ENCODE measurements around the gene HSPA1B. TPM values are rescaled to one million over a fixed set of nuclear protein-coding genes. Genes with fewer than 3 reads are reported as not detected.
"Not testable (repeated sequence)": the region's sequence is repeated elsewhere in the genome, so short reads cannot be mapped to it uniquely, and the experiment has no call there.

HSPA1B gene
- polyA plus RNA-seq, 3 donors from 2014 or later, result 1.5 to 3.2 (median 1.9) TPM

GRCh38 chr6:31826793-31827285, 699 bp upstream of the HSPA1B start:
- peaks cover 49 to 54% of the 10 kb centered on the region in 2 donors for H3K4me1 Mint-ChIP-seq
- no peak for DNase-seq

GRCh38 chr6:31829633-31830283, 2.2 kb downstream of the HSPA1B start:
- peaks cover 48% of the 10 kb centered on the region in 2 donors for H3K4me1 Mint-ChIP-seq
- peak overlapping the region; percentile 86 to 95 (median 87) for H3K4me3 Mint-ChIP-seq
- H3K36me3 Mint-ChIP-seq, result no peaks in the 10 kb centered on the region
- peaks cover 4 to 7% (median 5%) of the 10 kb centered on the region in 3 donors for H3K27me3 Mint-ChIP-seq (ENCODE audit: low read depth in 3 of 3)
- peak; percentile 53 to 56 (median 55) for DNase-seq
- peak overlapping the region; percentile 76 to 93 (median 92) for H3K27ac Mint-ChIP-seq
- H3K9me3 Mint-ChIP-seq, result no peaks in the 10 kb centered on the region

More at GRCh38 chr6:31826793-31827285, 699 bp upstream of the HSPA1B start:
- no peaks in the 10 kb centered on the region for H3K36me3 Mint-ChIP-seq
- H3K27ac Mint-ChIP-seq, result peak overlapping the region; percentile 91 to 99 (median 96)
- H3K4me3 Mint-ChIP-seq, result peak overlapping the region; percentile 92 to 94 (median 93)
- peaks cover 2 to 5% (median 5%) of the 10 kb centered on the region in 3 donors for H3K27me3 Mint-ChIP-seq (ENCODE audit: low read depth in 3 of 3)
- H3K9me3 Mint-ChIP-seq, result no peaks in the 10 kb centered on the region

- Mint-ChIP-seq H3K4me1 (peaks cover 50 to 52% of the 10 kb centered on the region in 2 donors), H3K4me3 (peak overlapping the region; percentile 86 to 95 (median 87)), H3K9me3 (no peaks in the 10 kb centered on the region), H3K27ac (peak overlapping the region; percentile 76 to 93 (median 87)), H3K36me3 (no peaks in the 10 kb centered on the region), H3K27me3 (ENCODE audit: low read depth in 3 of 3) (peaks cover 5 to 11% (median 10%) of the 10 kb centered on the region in 3 donors)
- DNase-seq, result no peak
Measured at GRCh38 chr6:31830886-31831335, 3.4 kb downstream of the HSPA1B start.

- Mint-ChIP-seq H3K27ac (peak overlapping the region in 1 of 6 donors; percentile 76), H3K36me3 (peaks cover 0 to under 1% (median under 1%) of the 10 kb centered on the region in 3 donors), H3K27me3 (ENCODE audit: low read depth in 3 of 3) (peaks cover 10 to 11% (median 10%) of the 10 kb centered on the region in 3 donors), H3K4me3 (peak overlapping the region in 4 of 5 donors; percentile 86 to 95 (median 90)), H3K4me1 (peaks cover 51 to 56% of the 10 kb centered on the region in 2 donors), H3K9me3 (no peaks in the 10 kb centered on the region)
- DNase-seq, result no peak
Measured at GRCh38 chr6:31831350-31832215, 4.0 kb downstream of the HSPA1B start.

GRCh38 chr6:31834367-31835250, 7.1 kb downstream of the HSPA1B start:
- Mint-ChIP-seq H3K27me3 (ENCODE audit: low read depth in 3 of 3) (peaks cover 6 to 10% (median 9%) of the 10 kb centered on the region in 3 donors), H3K27ac (peak overlapping the region; percentile 96 to 100 (median 99)), H3K4me1 (peaks cover 58 to 62% of the 10 kb centered on the region in 2 donors), H3K4me3 (peak overlapping the region; percentile 89 to 99 (median 95)), H3K36me3 (peaks cover 9 to 20% (median 14%) of the 10 kb centered on the region in 3 donors), H3K9me3 (no peaks in the 10 kb centered on the region)
- peak; percentile 79 to 83 (median 81) for DNase-seq

GRCh38 chr6:31836047-31836473, 8.5 kb downstream of the HSPA1B start:
- Mint-ChIP-seq H3K4me1 (peaks cover 44 to 49% of the 10 kb centered on the region in 2 donors), H3K36me3 (peaks cover 9 to 29% (median 18%) of the 10 kb centered on the region in 3 donors), H3K9me3 (no peaks in the 10 kb centered on the region), H3K27ac (peak overlapping the region; percentile 96 to 100 (median 99)), H3K4me3 (peak overlapping the region; percentile 89 to 99 (median 95)), H3K27me3 (ENCODE audit: low read depth in 3 of 3) (peaks cover 6 to 9% (median 8%) of the 10 kb centered on the region in 3 donors)
- no peak for DNase-seq

GRCh38 chr6:31836474-31837368, 9.2 kb downstream of the HSPA1B start:
- Mint-ChIP-seq H3K27me3 (ENCODE audit: low read depth in 3 of 3) (peaks cover 6 to 9% (median 6%) of the 10 kb centered on the region in 3 donors), H3K27ac (peak overlapping the region; percentile 96 to 100 (median 99)), H3K36me3 (peaks cover 9 to 29% (median 18%) of the 10 kb centered on the region in 3 donors), H3K9me3 (no peaks in the 10 kb centered on the region), H3K4me3 (peak overlapping the region; percentile 89 to 99 (median 95)), H3K4me1 (peaks cover 42 to 46% of the 10 kb centered on the region in 2 donors)
- no peak for DNase-seq

- Mint-ChIP-seq H3K27ac (peak overlapping the region; percentile 71 to 100 (median 98)), H3K36me3 (peaks cover 9 to 29% (median 18%) of the 10 kb centered on the region in 3 donors), H3K9me3 (no peaks in the 10 kb centered on the region), H3K27me3 (ENCODE audit: low read depth in 3 of 3) (peaks cover 6 to 9% (median 7%) of the 10 kb centered on the region in 3 donors), H3K4me3 (peak overlapping the region; percentile 45 to 96 (median 90)), H3K4me1 (peaks cover 42 to 46% of the 10 kb centered on the region in 2 donors)
- no peak for DNase-seq
Measured at GRCh38 chr6:31837369-31838113, 10.0 kb downstream of the HSPA1B start.

GRCh38 chr6:31838114-31838553, 10.6 kb downstream of the HSPA1B start:
- not testable (repeated sequence) for H3K27me3 Mint-ChIP-seq (ENCODE audit: low read depth in 3 of 3); H3K9me3 Mint-ChIP-seq; H3K4me3 Mint-ChIP-seq; DNase-seq
- peak overlapping the region in 3 of 6 donors; percentile 10 to 100 (median 96) for H3K27ac Mint-ChIP-seq
- H3K4me1 Mint-ChIP-seq, result peaks cover 42 to 46% of the 10 kb centered on the region in 2 donors
- H3K36me3 Mint-ChIP-seq, result peaks cover 9 to 29% (median 18%) of the 10 kb centered on the region in 3 donors

- Mint-ChIP-seq H3K9me3 (no peaks in the 10 kb centered on the region), H3K36me3 (peaks cover 9 to 29% (median 18%) of the 10 kb centered on the region in 3 donors), H3K27ac (peak overlapping the region in 4 of 6 donors; percentile 26 to 58 (median 48)), H3K4me1 (peaks cover 41 to 46% of the 10 kb centered on the region in 2 donors), H3K4me3 (peak overlapping the region in 1 of 5 donors; percentile 8), H3K27me3 (ENCODE audit: low read depth in 3 of 3) (peaks cover 6 to 9% (median 7%) of the 10 kb centered on the region in 3 donors)
- no peak for DNase-seq
Measured at GRCh38 chr6:31838968-31839367, 11.4 kb downstream of the HSPA1B start.

GRCh38 chr6:31839779-31840126, 12.2 kb downstream of the HSPA1B start:
- H3K4me3 Mint-ChIP-seq; H3K9me3 Mint-ChIP-seq; H3K27me3 Mint-ChIP-seq (ENCODE audit: low read depth in 3 of 3); DNase-seq: not testable (repeated sequence)
- peaks cover 9 to 29% (median 18%) of the 10 kb centered on the region in 3 donors for H3K36me3 Mint-ChIP-seq
- peak overlapping the region in 1 of 6 donors; percentile 58 for H3K27ac Mint-ChIP-seq
- H3K4me1 Mint-ChIP-seq, result peaks cover 35 to 38% of the 10 kb centered on the region in 2 donors

Data from immature natural killer cell (primary cell).